HCEC 1CT (cell line): ENCODE data around the gene CNTN4.

Experiments
- DNase-seq: peaks from one replicate; pipeline ENCODE4 v3.0.0-alpha.2; 2017

CNTN4 gene

DNA sequence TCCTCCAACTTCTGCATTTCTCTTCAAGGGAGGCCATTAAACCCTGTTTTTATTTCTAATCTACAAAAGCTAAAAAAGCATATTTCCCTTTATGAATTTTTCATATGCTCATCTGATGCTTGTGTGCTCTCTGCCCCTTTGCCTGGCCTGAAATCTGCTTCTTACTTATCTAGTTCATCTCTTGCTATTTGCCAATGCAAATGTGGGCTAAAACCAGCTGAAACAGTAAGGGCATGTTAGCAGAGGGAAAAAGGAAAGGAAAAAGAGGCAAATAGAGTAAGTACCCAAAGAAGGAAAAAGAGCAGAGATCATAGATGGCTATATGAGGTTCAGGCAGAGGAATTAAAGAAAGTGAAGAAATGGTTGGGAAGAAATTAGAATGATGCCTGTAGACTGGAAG lies 185.2 kb downstream of the CNTN4 start:
- DNase-seq, result no peak

DNA sequence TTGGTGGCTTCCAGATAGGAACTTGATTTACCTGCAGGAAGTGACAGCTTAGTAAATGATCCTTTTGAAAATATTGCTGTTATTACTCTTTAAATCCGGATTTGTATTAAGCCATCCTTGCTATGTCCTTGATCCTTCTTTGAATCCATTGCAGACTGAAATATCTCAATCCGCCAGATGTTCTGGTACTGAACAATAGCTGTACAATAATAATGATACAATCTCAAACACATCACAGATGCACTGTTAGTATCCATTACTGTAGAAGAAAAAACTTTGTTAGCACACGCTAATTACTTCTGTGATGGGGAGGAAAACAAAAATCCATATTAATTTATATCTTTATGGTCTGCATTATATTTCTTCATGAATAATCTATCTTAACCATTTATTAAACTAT lies 202.3 kb downstream of the CNTN4 start:
- no peak for DNase-seq

DNA sequence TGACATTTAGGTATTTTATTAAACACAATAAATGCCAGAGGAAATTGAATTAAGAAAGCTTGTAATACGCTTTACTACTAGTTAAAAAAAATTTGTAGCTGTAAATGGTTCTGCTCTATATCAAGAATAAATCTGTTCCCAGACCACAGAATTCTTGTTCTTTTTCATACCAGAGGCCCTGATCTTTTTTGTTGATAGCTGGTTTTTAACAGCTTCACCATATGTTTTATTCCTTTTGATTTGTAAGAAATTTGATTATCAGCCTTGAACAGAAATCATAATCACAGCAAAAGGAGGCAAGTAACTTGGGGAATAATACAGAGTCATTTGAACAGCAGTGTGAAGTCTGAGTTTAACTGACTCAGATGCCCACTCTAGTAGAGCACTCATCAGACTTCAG lies 202.7 kb downstream of the CNTN4 start:
- no peak for DNase-seq

DNA sequence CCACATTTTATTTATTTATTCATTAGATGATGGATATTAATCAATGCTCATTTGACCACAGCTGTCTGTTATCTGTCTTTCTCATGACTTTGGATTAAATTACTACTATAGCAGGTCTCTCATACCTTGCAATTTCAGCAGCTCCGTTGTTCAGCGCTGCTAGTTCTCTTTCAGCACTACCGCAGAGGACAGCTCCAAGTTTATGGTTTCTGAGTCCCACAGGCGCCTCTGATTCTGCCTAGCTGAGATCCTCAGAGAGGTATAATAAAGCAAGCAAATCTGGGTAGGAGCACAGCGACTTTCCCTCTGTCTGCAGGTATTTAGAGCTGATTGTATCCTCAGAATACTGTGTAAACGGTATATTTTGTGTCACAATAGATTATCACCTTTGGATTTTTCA lies 204.9 kb downstream of the CNTN4 start:
- no peak for DNase-seq

DNA sequence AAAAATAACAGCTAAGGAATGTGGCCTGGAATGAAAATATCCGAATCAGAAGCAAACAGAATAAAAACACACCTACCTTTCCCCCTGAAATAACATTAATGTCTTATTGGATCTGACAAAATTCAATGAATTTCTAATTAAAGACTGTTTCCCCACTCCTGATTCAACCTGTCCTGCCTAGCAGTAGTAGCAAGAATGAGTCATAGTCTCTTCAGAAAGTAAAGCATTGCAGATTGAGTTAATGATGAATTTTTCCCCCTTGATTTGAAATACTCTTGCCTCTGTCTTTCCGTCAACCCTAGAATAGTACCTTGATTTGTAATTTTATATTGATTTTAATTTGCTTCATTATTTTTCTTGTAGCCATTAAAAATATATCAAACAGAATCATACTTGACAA lies 212.4 kb downstream of the CNTN4 start:
- DNase-seq, result no peak

DNA sequence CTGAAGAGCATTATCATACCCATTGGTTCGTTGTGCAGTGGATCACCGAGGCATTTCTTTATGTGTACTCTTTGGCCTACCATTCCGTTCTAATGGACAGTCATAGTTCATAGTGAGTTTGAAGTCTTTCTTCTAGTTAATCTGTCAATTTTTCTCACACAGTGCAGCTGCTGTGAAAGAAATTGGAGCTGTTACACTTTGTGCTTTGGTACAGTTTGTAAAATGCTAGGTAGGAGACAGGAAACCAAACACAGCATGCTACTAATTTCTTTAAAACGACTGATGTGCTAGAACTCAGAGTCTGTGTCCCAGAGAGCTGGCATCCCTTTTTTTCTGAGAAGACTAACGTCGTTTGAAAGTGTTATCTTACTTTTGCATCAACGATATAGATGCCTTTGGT lies 218.9 kb downstream of the CNTN4 start:
- DNase-seq, result no peak

DNA sequence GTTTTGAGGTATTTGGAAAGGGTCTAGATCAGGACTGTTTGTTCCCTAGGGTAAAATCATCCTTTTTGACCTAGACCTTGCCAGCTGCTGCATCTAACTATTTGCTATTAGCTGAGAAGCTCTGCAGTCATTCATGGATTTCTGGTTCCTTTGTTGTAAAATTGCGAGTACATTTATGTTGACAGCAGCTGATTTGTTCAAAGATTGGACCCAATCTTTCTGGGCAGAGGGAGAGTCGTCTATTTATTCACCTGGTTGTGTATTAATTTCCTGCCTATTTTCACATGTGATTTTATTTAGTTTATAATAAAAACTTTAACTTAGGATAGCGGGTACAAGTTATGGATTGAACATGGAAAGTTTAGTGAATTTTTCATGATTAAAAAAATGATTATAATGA lies 236.3 kb downstream of the CNTN4 start:
- DNase-seq, result no peak

DNA sequence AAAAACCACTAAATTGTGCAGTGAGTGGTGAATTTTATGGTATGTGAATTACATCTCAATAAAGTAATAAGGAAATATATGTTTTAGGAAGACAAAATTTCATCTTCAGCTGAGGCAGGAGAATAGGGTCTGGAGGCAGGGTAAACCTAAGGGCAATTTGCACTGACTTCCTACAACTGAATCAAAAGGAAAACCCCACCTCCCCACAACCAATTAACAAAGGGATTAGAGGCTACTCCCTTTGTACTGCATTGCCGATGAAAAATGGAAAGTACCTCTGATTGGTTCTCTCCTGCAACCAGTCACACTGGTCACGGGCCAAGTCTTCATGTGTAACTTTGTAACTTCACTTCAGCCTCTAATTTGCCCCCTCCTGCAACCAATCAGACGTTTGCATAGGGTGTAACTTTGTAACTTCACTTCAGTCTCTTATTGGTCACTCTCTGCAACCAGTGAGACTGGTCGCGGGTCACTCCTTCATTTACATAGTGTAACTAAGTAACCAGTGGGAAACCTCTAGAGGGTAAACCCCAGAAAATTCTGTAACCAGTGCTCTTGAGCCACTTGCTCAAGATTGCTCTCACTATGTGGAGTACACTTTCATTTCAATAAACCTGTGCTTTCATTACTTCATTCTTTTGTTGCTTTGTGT lies 244.5 kb downstream of the CNTN4 start:
- no peak for DNase-seq

DNA sequence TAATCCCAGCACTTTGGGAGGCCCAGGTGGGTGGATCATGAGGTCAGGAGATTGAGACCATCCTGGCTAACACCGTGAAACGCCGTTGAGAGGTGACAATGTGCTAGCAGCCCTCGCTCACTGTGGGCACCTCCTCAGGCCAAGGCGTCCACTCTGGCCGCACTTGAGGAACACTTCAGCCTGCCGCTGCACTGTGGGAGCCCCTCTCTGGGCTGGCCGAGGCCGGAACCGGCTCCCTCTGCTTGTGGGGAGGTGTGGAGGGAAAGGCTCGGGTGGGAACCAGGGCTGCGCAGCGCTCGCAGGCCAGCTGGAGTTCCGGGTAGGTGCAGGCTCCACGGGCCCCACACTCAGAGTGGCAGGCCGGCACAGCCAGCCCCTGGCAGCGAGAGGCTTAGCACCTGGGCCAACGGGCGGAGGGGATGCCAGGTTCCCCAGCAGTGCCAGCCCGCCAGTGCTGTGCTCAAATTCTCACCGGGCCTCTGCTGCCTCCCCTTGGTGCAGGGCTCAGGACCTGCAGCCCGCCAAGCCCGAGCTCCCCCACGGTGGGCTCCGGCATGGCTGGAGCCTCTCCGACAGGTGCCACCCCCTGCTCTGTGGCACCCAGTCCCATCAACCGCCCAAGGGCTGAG lies 253.6 kb downstream of the CNTN4 start:
- DNase-seq, result no peak

DNA sequence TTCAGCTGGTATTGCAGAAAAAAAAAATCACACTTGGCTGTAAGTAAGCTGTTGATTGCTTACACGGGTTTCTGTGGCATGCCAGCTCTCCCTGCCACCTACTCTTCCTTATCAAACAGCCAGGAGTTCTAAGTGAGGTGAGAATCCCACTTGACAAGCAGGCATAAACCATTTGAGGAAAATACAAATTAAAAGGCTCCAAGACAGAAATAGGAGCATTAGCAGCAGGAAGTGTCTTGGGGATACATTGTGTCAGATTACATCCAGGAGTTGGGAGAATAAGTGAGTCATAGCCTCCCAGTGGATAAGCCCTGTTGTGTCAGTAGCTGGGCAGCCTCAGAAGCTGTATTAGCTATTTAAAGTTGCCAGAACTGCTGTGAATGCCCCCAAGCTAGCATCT lies 256.0 kb downstream of the CNTN4 start:
- DNase-seq, result no peak

DNA sequence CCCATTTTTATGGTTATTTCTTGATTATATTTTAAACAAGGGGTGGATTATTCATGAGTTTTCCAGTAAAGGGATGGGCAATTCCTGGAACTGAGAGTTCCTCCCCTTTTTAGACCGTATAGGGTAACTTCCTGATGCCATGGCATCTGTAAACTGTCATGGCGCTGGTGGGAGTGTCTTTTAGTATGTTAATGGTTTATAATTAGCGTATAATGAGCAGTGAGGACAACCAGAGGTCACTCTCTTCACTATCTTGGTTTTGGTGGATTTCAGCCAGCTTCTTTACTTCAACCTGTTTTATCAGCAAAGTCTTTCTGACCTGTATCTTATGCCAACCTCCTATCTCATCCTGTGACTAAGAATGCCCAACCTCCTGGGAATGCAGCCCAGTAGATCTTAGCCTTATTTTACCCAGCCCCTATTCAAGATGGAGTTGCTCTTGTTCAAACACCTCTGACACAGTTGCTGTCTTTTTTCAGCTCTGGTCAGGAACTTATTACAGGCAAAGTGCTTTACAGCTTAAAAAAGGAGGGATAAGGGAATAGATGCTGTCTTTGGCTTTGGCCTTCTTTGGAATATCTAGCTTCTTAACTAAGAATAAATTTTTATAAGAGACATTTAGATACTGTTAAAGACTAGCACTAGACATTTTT lies 257.8 kb downstream of the CNTN4 start:
- DNase-seq, result no peak

DNA sequence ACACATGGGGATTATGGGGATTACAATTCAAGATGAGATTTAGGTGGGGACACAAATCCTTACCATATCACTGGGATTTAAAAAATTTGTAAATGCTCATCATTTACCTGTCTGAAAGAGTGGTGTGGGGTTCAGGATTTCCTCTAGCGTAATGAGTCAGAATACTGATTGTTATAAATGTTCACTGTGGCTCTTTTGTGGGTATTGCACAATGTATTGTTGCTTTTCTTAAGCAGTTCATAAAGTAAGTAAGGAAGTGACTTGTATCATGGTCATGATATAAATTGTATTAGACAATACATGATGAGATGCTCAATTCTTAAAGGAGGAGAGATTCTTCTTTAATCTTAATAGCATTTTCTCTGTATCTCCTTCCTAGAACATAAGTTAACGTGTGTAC lies 262.1 kb downstream of the CNTN4 start:
- no peak for DNase-seq

DNA sequence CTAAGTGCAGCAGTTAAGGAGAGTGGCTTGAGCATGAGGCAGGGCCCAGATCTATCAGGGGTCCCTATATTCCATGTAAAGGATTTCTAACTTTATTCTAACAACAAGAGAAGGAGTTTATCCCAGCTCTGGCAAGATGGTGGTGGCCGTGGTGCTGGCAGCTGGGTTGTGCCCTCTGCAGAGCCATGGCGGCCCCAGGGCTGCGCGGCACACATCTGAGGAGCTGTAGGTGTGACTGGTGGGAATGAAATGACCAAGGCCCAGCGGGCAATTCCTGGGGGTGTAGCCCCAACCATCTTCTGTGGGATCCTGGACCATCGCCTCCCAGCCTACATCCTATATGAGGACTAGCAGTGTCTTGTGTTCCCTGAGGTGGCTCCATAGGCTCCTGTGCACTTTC lies 263.5 kb downstream of the CNTN4 start:
- DNase-seq, result no peak

DNA sequence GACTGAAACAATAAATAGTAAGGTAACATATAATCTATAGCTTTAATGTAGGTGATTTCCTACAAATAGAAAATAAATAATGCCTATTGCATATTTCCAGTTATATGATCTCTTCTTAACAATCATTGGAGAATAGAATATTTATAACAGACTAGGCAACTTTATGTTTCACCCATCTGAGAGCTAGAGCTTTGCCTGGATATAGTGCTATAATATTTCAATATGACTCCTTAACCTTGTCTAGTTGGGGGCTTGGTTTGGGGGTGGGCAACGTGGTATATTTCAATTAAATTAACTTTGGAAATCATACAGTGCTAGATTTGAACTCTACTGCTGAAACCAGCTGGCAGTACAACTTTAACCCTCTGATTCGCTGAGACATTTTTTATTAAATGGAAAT lies 265.2 kb downstream of the CNTN4 start:
- no peak for DNase-seq

DNA sequence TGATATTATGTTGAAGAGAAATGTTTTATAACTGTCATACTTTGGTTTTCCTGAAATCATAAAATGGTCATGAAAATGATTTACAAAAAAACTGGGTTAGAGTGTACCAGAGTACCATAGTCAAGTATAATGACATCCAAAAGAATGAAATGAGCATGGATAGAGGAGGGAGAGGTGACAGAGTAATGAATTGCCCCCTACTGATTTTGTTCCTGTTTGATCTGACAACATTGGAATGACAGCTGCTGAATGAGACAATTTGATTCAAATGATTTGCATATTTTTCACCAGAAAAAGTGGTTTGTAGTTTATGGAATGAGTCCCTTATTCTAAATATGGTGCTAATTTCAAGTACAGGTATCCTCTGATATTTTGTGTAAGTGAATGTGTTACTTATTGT lies 271.7 kb downstream of the CNTN4 start:
- no peak for DNase-seq

DNA sequence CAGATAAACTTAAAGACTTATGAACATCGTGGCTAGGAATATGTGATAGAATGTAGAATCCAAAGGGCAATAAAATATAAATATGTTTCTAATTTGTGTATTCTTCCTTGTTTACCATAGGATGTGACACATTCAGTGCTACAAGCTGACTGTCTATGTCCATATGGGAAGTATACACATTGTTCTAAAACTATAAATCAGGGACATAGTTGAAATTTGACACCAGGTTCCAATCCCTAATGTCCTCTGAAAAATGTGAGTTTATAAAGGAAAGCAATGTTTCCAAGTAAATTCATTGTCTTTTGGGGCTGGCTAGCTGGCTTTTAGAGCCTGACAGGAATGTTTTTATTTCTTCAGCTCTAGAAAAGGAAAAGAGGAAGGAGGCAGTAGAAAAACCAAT lies 273.6 kb downstream of the CNTN4 start:
- DNase-seq, result no peak

DNA sequence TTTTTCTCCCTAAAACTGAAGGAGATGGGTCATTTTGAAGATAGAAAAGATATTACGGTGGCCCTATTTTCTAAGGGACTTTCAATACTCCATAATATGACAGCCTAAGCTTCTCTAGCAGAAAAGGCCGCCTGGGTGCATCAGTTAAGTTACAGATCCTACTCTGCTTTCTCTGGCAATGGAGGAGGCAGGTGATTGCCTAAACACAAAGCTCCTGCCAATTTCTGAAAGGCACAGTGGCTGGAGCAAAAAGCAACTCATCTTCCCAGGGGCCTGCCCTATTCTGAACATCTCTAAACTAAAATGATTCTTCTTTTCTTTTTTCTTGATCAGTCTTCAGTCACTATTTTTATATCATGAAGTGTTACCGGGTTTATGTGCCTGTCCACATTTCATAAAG lies 276.7 kb downstream of the CNTN4 start:
- no peak for DNase-seq

DNA sequence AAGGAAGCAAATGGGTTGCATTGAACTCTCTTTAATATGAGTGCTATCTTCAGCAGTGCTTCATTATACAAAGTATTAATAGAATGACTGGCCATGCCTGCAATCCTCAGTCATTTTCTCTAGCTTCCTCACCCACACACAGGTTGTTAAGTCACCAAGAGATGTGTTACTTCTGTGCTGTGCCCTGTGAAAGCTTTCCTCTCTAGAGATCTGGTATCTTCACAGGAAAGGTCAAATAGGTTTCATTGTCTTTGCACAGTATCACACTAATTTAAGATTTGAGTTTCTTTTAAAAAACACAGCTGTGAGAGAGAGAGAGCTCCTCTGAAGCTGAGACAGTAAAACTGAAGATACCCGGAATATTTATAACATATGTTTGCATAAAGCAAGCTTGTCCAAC lies 278.6 kb downstream of the CNTN4 start:
- no peak for DNase-seq

DNA sequence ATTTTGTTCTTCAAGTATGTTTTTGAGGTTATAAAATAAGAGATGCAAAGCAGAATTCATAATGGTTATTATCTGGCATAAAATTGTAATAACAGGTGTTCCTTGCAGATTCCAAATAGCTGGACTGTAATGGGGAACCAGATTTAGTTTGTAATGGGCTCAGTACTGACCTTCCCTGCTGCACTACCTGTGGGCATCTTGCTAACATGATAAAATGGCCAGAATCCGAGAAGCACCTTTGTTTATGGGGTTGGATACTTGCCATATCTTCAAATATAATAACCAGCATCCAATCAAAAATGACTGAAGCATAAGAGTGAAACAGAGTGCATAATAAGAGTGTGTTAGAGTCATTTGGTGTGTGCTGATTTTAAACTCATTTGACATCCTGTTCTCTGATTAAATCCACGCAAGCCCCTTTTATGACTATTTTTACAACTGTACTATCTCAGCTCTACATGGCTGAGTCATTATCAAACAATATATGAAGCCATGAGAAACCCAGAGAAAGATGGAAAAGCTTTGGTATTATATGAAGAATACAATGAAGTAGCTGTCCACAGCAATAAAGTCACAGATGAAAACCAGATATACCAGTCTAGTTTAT lies 292.4 kb downstream of the CNTN4 start:
- no peak for DNase-seq

DNA sequence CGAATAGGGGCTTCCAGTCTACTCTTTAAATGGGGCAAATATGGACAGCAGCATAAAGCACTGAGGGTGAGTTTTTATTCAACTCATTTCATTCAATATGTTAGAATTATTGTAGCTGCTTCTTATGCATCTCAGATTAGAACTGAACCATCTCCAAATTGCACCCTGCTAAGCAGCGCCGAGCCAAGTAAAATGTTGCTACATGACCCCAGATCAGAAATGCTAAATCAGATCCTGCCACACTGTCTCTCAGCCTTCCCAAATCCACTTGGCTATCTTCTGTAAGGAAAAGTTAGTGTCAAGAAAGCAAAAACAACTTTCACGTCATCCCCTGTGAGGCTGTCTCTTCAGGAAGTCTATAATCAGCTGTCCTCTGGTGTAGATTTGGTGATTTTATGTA lies 293.2 kb downstream of the CNTN4 start:
- no peak for DNase-seq

DNA sequence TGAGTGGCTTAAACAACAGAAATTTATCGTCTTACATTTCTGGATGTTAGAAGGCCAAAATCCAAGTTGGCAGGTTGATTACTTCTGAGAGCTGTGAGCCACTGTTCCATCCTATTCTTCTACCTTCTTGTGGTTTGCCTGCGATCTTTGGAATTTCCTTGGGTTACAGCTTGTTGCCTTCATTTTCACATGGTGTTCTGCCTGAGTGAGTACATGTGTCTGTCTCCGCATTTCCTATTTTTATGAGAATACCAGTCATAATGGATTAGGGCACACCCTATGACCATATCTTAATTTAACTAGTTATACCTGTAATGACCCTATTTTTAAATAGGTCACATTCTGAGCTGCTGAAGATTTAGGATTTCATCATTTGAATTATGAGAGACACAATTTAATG lies 294.3 kb downstream of the CNTN4 start:
- no peak for DNase-seq

DNA sequence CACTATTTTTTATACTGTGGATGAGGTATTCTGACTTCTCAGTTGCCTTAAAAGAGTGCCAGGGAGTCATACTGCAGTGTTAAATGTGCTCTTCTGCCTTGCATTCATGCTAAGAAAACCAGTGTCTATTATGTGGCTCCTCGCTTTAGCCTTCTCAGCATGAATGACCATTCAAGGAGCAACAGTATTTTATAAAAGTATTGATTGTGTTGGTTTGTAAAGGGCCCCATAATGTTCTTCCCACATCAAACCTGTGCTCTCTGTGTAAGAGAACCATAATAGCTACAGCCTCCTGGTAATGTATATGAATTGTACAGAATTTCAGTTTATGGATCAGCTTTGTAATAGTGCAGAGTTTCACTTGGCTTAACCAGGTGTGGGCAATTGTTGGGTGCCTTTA lies 316.4 kb downstream of the CNTN4 start:
- no peak for DNase-seq

DNA sequence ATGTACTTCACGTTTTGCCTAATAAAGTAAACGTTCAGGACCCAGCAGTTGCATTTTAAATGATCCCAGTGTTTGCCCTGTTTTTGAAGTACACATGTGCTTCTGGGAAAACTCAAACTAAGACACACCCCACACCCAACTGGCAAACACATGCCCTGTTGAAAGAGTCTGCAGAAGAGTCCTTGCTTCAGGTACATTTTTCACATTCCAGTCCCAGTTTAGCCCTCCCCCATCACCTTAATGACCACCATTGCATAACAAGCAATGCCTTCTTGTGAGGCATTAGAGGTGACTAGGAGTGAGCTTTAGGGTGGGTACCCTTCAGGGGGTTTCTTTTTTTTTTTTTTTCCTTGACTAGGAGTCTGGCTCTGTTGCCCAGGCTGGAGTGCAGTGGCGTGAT lies 322.3 kb downstream of the CNTN4 start:
- no peak for DNase-seq

DNA sequence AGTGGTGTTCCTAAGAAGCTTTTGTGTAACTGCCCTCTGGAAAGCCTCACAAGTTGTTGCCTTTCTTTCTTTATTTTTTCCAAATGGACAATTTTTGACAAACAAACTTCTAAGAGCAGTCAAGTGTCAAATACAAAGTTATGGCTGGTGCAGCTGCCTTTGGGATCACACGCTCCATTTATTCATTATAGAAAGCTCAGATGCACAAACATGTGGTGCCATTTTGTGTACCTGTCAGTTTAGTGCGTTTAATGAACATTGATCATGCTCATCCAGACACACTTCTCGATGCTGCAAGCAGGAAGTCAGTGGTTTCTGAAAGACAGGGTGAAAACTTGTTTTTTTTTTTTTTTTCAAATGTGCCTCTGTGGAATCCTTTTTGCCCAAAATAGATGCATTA lies 324.5 kb downstream of the CNTN4 start:
- DNase-seq, result no peak
